Activated effector memory CD4-positive, alpha-beta T cell treated with anti-CD3 and anti-CD28 coated beads, Interleukin-2, amount 50 U/mL, for 16 hours (primary cell): ENCODE data around the gene RPS24.

Experiments used
- DNase-seq: peaks from one replicate; pipeline ENCODE4 v3.0.0-alpha.2; 2020

The RPS24 gene

DNA sequence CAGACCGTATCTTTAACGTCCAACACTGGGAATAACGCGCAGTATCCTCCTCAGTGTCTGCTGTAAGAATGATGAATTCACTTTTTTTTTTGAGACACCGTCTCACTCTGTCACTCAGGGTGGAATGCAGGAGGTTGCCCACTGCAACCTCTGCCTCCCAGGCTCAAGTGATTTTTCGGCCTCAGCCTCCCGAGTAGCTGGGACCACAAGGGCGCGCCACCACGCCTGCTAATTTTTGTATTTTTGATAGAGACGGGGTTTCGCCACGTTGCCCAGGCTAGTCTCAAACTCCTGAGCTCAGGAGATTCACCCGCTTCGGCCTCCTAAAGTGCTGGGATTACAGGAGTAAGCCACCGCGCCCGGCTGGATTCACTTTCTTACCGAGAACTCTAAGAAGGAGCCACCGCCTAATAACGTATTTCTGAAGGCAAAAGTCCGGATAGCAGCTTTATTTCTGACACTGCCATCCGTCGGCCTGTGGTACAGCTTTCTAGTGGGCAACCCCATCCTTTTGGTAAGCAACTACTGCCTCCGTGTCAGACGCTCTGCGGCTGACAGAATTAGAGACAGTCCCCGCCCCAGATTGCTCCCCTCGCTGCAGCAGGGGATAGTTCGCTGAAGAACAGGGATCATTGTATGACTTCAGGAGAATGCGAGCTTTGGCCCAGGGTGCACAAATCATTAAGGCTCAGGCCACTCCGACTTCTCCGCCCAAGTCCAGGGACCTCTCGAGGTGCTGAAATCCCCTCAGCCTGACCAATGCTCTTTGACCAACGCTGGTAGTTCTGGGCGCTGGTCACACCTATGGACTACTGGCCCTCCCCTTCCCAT, 5.0 kb upstream of the RPS24 start:
- DNase-seq = no peak

DNA sequence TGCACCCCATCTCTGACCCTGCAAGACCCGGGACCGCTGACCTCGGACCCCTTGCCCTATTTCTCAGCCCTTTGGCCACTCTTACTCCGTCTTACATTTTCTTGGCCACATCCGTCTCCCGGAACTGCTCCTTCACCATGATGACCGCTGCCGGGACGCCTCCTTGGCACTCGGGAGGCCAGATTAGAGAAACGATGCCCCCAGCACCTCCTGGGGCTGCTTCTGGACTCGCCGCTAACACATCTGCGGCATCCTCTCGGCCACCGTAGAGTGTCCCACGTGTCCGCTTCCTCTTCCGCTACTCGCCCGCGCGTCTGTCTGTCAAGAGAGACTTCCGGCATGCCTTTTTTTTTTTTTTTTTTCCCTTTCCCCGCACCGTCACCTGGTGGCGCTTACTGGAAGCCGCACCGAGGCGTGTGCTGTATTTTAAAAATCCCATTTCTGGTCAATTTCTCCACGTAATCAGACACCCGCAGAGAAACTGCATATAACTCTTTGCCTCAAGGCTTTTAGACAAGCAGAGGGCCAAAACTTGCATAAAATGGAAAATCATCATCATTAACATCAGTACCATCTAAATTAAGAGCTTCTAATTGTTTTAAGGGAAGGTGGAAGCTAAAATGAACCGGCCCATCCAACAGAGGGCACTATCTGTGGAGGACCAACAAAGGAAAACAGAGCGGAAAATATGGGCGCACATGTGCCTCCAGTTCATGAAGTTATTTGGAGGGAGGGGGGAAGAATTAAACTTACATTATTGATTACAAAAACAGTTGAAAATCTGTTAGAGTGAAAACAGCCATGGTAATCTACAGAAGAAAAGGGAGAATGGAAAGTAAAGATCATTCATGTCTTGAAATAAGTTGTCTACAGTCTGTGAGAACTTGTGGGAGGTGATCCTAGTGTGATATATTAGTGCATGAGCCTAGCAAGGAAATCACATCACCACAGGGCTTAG, 4.1 kb upstream of the RPS24 start, which contains the start of gene POLR3A:
TSS of gene POLR3A (minus strand) at position 247 of the 958 bp plus-strand sequence. CDS start at position 139, 108 bp downstream.
- peak; percentile 96 for DNase-seq

DNA sequence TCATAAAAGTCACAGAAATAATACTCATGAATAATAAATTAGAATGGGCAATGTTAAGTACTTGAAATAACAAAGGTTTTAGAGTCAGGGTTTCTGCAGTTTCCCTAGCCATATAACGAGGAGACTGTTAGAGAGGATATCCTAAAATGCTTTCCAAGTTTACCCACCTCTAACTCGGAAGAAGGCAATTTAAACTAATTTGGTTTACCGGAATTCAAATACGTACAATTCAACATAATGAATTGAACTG, 351 bp upstream of the RPS24 start:
- DNase-seq = no peak

DNA sequence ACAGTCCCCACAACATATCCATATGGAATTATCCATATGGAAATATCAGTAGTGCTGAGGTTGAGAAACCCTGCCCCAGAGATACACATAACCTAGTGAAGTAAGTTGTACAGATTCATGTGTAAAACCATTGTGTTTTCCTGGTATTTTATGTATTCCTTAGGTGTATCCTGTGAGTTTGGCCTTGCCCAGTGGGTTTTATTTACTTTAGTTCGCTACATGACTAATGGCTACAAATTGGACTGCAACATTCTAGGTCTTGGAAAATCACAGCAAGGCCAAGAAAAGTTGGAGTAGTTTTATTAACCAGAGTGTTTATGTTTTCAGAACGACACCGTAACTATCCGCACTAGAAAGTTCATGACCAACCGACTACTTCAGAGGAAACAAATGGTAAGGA, 1.4 kb downstream of the RPS24 start:
- DNase-seq = no peak

DNA sequence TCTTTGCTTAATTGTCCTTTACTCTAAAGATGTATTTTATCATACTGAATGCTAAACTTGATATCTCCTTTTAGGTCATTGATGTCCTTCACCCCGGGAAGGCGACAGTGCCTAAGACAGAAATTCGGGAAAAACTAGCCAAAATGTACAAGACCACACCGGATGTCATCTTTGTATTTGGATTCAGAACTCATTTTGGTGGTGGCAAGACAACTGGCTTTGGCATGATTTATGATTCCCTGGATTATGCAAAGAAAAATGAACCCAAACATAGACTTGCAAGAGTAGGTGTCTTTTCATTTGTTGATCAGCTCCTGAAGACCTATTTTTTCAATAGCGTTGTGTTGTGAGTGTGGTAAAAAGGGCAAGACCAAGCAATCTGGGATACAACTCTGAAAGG, 1.8 kb downstream of the RPS24 start:
- no peak for DNase-seq

DNA sequence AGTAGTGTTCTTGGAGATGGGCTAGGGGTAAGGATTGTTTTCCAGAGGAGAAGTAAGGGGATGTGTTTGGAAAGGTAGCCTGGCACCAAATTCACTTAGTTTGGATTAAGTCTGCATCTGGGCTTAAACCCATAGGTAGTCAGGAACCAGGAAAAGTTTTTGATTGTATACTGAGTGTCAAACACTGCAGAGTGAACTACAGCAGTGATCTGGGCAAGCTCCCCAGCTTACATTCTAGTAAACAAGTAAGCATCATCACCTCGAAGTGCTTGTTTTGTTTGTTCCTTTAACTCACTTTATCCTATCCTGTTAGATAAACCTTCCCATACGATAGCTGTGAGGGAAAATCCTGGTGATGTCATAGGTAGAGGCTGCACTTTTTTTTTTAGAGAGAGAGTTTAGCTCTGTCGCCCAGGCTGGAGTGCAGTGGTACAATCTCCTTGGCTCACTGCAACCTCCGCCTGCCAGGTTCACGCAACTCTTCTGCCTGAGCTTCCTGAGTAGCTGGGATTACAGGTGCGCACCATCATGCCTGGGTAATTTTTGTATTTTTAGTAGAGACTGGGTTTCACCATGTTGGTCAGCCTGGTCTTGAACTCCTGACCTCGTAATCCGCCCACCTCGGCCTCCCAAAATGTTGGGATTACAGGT, 2.4 kb downstream of the RPS24 start:
- no peak for DNase-seq

DNA sequence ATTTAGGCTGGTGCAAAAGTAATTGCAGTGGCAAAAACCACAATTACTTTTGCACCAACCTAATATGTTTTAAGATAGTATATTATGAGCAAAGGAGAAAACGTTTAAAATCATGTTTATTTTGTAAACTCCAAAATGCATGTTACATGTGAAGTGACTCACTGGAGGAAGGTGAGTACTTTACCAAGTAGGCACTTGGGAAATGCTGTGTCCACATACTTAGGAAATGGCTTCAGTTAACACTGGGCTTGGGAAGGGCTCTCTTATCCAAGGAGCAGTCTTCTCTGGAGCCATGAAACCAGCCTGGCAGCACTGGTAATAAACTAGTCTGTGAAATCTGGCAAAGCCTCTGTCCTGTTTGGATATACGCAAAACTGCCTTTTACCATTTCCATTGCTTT, 4.4 kb downstream of the RPS24 start:
- DNase-seq = no peak

DNA sequence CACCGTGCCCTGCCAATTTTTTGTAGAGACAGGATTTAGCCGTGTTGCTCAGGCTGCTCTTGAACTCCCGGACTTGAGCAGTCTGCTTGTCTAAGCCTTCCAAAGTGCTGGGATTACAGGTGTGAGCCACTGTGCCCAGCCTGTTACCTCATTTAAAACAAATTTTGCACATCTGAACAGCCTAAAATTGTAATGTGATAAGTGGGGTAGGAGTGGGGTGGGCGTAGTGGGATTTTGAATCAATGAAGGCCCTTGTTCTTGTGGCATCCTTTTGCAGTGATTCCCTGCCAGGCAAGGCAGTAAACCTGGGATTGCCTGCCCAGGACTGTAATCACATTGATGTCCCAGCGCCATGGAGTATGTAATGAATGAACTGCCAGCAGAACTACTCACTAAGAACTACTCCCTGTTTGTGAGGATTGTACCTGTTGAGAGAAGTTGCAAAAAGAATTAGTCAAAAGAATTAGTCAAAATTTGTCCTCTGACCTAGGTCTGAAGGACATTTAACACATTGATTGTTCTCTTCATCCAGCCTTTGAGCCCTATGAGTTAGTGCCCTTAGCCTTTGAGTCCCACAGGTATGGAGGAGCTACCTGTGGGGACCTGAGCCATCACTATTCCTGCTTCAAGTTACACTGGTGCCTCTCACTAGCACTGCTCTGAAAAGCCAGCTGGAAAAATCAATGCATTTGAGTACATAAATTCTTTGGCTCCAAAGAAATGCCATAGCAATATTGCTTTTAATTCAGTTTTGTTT, 5.3 kb downstream of the RPS24 start:
- no peak for DNase-seq

DNA sequence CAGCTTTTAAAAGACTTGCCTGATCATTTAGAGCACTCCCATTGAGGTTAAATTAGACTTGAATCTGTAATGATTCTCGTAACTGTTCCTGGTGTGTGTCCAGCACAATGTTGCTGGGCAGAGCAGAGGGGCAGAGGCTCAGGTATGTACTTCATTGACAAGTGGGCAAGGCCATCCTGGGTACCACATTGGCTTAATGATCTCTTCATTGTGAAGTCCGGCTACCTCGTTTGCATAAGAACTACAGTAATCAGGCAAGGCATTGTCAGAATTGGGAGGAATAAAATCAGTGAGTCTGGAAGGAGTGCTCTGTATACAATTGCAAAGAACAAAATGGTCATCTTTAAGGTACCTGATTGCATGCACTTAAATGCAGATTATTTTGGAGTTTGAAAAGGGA, 6.1 kb downstream of the RPS24 start:
- no peak for DNase-seq

DNA sequence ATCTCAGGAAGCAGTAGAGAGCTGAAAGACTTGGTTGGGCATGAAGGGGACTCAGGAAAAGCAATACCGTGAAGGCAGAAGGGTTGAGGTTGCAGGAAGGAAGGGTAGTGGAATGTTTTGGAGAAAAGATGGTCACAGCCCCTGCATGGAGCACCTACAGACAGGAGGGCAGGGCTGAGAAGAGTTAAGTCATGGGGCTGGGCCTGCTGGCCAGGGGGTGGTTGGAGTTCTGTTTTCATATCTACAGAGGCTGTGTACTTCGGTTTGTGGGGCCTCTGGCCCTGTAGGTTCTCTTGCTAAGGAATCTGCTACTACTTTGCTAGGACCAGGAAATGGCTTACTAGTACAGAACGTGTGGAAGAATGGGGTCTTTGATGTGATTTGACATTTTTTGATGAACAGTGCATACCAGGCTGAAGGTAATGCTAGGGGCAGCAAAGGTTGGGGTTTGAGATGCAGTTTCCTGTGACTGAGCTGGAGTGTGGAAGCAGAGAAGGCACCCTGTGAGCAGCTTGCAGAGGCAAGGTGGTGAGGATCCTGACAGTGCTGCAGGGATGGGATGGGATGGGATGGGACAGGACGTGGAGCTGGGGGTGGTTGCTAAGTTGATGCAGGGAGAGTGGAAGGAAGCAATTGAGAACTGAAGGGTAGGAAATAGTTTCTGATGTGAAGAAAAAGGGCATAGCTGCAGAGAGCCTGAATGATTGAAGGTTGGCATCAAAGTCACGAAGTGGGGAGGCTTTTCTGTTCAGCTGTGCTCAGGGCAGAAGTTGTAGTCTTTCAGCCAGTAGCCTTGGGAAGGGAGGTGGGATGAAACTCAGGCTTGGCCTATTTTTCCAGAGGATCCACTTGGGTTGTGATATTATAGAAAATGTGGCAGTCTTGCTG, 7.8 kb downstream of the RPS24 start:
- no peak for DNase-seq

DNA sequence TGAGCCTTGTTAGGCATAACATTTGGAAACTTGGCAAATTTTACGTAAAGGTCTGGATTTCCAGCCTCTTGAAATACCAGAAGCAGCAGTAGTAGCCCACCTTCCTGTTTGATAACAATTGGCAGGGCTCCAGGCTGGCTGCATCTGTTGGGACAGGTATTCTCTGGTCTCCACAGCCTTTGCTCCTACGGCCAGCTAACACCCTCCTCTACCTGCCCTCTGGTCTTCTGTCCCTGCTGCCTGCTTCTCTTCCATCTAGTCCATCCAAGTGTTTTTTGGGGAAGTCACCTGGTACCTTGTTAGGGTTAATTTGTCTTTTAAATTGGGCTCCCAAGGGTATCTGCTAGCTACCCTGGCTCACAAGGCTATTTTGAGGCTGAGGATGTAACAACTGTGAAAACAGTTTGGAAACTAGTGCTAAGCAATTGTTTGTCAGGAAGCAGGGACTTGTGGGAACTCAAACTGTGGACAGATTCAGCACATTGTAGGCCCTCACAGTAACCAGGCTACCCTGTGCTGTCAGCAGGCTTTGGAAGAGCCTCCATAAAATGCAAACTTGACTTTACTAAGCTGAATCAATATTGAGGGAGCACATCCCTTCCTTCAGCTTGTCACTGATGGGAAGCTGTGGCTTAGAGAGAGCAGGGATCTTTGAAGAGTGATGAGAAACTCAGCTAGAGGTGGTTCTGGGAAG, 8.5 kb downstream of the RPS24 start:
- no peak for DNase-seq

DNA sequence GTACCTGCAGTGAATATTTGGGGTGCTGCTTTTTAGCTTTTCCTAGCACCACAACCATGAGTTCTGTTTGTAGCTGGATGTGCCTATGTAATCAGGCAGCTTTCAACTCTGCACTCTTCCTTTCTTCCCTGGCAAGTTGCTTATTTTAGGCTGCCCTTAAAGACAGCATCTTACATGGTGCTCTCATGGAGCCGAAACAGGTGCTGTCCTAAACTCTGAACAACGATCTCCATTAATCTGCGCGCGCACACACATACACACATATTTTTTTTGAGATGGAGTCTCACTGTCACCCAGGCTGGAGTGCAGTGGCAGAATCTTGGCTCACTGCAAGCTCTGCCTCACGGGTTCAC, 9.1 kb downstream of the RPS24 start:
- no peak for DNase-seq

DNA sequence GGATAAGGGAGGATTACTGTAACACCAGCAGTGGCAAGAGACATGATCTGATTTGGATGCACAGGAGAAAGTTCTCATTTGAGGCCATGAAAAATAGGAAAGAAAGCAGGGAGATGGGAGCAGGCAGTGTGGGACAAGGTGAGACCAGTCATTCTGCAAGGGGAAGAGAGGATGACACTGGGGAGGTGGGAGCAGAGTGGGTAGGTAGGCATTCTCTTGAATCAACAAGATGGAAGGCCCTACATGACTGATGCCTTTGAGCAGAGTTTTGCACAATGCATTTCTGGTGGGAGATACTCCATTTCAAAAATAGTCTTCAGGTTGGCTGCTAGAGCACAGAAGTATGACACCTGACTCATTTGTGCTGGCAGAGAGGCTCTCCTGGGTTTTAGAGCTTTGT, 10.5 kb downstream of the RPS24 start:
- no peak for DNase-seq

DNA sequence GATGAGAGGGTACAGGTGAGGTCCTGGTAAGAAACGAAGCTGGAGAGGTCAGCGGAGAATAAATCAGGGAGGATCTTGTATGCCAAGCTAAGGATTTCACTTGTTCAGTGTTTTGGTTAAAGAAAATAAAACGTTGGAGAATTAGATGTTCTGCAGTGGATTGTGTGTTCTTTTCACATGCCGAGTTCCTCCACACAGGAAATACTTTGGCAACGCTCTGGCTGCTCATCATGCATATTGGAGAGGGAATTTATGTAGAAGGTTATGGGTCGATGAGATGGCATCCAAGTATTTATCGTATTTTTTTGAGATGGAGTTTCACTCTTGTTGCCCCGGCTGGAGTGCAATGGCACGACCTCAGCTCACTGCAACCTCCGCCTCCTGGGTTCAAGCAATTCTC, 11.0 kb downstream of the RPS24 start:
- no peak for DNase-seq

DNA sequence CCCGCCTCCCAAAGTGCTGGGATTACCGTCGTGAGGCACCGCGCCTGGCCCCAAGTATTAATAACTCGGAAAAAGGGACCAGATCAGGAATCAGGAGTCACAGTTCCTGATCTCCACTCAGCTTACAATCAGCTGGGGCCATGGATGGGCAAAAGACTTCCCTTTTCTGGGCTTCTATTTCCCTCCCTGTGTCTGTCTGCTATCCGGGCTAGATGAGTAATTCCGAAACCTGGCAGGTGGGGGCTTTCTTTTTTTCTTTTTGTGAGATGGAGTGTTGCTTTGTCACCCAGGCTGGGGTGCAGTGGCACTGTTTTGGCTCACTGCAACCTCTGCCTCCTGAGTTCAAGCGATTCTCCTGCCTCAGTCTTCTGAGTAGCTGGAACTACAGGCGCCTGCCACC, 11.6 kb downstream of the RPS24 start:
- peak; percentile 66 for DNase-seq

DNA sequence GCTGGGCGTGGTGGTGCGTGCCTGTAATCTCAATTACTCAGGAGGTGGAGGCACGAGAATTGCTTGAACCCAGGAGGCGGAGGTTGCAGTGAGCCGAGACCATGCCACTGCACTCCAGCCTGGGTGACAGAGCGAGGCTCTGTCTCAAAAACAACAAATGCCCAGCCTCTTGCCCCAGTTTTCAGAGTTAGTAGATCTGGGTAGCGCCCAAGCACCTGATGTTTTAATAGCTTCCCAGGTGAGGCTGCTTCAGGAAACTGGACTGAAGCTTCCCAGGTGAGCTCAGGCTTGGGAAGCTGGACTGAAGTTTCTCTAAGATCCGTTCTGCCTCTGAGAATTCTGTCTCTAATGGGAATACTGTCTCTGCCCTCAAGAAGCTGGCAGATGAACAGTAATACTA, 12.2 kb downstream of the RPS24 start:
- no peak for DNase-seq

DNA sequence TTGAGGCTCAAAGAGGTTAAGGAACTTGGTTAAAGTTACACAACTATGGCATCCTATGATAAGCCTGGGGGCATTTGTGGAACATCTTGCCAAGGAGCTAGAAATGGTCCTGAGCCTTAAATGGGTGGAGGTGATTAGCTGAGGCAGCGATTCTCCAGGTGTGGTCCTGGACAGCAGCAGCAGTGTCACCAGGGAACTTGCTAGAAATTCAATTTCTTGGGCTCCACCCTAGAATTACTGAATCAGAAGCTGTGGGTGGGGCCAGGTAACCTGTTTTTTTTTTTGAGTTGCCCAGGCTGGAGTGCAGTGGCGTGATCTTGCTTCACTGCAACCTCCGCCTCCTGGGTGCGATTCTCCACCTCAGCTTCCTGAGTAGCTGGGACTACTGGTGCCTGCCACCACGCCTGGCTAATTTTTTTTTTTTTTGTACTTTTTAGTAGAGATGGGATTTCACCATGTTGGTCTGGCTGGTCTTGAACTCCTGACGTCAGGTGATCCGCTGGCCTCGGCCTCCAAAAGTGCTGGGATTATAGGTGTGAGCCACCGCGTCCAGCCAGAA, 13.1 kb downstream of the RPS24 start:
- DNase-seq = no peak

DNA sequence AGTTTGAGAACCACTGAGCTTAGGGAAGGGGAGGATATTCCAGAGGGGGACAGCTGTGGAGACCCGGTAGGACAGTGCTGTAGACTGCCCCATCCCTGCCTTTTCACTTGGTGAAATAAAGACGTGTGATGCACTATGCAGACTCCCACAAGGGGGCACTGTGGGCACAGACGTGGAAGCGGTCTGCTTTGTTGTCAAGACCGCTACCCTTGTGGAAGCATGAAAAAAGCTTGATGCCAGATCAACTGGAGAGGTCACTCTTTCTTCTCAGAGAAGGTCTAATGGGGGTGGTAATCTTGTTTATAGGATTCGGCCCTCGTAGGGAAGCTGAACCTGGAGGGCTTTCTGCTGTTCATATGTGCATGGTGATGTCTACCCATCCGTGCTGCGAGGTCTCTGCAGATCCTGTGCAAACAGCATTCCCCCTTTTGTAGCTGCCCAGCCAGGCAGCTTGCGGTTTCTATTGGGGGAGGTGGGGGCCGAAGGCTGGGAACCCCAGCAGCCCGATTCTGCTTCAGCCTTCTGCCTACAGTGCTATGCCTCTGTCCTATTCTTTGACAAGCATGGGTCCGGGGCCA, 13.7 kb downstream of the RPS24 start:
- DNase-seq = peak; percentile 92

DNA sequence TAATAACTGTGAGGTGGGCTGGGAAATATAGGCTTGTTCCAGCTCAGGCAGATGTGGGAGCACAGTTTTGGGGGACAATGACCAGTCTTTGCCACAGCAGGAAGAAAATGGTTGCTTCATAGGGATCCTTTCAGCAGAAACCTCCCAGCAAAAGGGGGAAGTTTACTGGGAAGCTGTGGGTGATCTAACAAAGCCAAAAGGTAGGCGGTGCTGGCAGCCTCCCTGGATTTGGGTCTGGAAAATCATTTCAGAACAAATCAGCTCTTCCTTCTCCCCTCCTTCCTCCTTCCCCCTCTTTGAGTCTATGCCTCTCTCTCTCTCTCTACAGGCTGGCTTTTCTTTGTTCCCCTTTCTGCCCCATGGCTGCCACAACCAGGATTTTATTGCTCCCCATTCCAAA, 16.2 kb downstream of the RPS24 start:
- no peak for DNase-seq

DNA sequence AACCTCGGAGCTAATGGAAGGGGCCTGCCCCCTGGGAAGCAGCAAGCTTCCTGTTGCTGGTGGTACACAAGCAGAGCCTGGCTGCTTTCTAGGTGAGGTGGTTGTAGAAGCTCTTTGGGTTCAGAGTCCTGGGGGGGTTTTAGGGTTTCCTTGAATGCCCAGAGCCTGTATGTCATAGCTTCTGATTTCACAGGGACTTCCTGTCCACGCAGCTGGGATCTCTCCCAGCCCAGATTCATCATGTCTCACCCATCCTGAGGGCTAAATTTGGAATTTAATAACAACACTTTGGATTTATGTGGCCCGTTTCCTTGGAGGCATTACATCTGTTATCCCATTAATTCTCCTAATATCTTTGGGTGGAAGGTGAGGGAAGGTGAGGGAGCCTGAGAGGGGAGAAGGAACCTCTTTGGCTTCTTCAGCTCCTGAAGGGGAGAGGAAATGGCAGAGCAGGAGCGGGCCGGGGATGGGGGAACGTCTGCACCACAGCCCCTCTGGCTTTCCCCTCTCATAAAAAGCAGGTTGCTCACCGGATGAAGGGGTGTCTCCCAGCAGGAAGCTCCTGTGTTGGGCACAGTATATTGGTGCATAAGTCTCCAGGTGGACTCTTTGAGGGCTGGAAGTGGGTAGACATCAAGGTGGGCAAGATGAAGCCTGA, 19.7 kb downstream of the RPS24 start:
- no peak for DNase-seq
